ENCODE data around the gene VOPP1. TPM values are rescaled to one million over a fixed set of nuclear protein-coding genes. Genes with fewer than 3 reads are reported as not detected.

Gene VOPP1
- total RNA-seq, 4 donors from 2014 or later: 63.9 to 79.2 (median 72.4) TPM

GRCh38 chr7:55554038-55554437 is 18.3 kb downstream of the VOPP1 start:
- peak overlapping the region in 3 of 4 donors; percentile 44 to 75 (median 49) for H3K27ac ChIP-seq
- no peak overlapping the region for H3K4me3 ChIP-seq
- no peaks in the 10 kb centered on the region for H3K36me3 ChIP-seq
- no peak for DNase-seq
- H3K27me3 ChIP-seq: no peaks in the 10 kb centered on the region
- TF ChIP-seq, protein P1, sequence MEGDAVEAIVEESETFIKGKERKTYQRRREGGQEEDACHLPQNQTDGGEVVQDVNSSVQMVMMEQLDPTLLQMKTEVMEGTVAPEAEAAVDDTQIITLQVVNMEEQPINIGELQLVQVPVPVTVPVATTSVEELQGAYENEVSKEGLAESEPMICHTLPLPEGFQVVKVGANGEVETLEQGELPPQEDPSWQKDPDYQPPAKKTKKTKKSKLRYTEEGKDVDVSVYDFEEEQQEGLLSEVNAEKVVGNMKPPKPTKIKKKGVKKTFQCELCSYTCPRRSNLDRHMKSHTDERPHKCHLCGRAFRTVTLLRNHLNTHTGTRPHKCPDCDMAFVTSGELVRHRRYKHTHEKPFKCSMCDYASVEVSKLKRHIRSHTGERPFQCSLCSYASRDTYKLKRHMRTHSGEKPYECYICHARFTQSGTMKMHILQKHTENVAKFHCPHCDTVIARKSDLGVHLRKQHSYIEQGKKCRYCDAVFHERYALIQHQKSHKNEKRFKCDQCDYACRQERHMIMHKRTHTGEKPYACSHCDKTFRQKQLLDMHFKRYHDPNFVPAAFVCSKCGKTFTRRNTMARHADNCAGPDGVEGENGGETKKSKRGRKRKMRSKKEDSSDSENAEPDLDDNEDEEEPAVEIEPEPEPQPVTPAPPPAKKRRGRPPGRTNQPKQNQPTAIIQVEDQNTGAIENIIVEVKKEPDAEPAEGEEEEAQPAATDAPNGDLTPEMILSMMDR (IDR thresholded peaks at IDR 0.05): no peak
- TF ChIP-seq POLR2A (IDR thresholded peaks at IDR 0.05): no peak
- H3K9me3 ChIP-seq: no peaks in the 10 kb centered on the region
- peaks cover 5 to 68% (median 56%) of the 10 kb centered on the region in 4 donors for H3K4me1 ChIP-seq

DNA sequence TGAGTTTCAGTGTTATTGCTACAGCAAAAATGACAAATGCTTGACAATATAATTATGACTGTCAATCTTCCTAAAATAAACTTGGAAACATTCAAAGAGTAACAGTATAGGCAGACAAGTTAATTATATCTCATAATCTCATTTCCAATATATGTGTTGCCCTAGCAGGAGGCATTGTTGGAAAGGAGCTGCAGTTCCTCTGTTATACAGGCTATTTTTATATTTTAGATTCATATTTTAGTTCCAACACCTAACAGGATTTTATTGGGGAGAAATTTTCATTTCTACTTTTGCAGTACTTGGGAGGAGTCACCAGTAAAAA is 19.3 kb downstream of the VOPP1 start:
- Histone ChIP-seq H3K9me3 (no peaks in the 10 kb centered on the region), H3K4me1 (peaks cover 5 to 72% (median 48%) of the 10 kb centered on the region in 4 donors), H3K4me3 (no peak overlapping the region), H3K27me3 (no peaks in the 10 kb centered on the region), H3K27ac (peak overlapping the region; percentile 44 to 77 (median 68)), H3K36me3 (no peaks in the 10 kb centered on the region)
- DNase-seq: no peak
- TF ChIP-seq, protein P1 (IDR thresholded peaks at IDR 0.05): no peak
- no peak for TF ChIP-seq POLR2A (IDR thresholded peaks at IDR 0.05)

DNA sequence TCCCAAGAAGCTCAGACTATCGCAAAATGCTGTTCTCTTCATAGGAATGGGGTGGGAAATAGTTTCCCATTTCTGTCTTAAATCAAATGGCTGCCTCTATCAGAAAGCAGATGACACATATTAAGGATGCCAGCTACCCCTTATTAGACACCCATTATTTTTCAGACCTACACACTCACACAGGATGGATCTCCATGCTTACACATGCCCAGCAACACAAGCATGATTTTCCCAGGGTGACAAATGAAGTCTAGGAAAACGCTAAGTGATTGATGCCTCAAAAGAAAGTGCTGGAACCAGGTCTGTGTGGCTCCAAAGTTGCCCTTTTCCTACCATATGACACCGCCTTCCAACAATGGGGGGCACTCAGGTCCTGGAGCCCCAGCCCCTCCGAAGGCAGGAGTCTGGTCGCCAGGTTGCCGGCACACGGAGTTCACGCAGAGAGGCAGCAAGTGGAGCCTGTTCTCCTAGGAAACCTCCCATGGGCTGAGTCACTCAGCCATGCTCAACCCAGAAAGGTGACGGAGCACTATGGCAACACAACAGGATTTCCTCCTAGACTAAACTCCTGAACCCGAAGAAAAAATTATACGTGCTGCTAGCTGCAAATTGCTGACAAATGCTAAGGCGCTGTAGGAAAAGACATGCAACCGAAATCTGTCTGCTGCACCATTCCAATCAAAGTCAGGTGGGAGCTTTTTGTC is 19.8 kb downstream of the VOPP1 start:
- TF ChIP-seq POLR2A (IDR thresholded peaks at IDR 0.05): no peak
- TF ChIP-seq, protein P1 (IDR thresholded peaks at IDR 0.05): no peak
- Histone ChIP-seq H3K4me3 (peak overlapping the region in 2 of 4 donors; percentile 9 to 26), H3K4me1 (peaks cover 5 to 72% (median 47%) of the 10 kb centered on the region in 4 donors), H3K9me3 (no peaks in the 10 kb centered on the region), H3K27me3 (no peaks in the 10 kb centered on the region), H3K36me3 (no peaks in the 10 kb centered on the region), H3K27ac (peak overlapping the region; percentile 44 to 77 (median 68))
- peak in 2 of 3 donors; percentile 68 to 81 for DNase-seq

DNA sequence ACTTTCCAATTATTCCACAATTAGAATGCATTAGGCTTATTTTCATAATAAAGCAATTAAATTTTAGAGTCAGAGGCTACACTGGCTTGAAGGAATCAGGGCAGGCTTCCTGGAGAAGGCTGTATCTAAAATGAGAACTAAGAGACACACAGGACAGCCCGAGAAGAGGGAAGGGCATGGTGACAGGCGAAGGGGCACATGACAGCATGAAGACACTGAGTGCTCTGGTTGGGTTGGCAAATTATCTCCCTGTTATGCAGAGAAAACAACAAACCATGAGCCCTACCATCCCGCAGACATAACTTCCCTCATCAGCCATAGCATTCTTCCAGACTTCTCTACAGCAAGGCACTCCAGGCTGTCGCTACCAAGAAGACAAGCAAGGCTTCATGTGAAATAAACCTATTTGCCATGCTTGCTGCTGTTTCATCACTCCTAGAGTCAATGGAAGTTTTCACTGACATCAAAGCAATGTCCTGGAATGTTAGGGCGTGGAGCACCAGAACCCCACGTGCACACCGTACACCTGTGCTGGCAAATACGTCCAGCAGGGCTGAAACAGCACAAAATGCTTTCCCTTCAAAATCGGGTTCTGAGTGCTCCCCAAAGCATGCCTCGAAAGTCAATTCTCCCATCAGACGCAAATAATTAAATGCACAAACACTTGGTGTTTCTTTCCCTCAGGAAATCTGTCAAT is 21.3 kb downstream of the VOPP1 start:
- Histone ChIP-seq H3K27me3 (no peaks in the 10 kb centered on the region), H3K9me3 (no peaks in the 10 kb centered on the region), H3K27ac (peak overlapping the region in 3 of 4 donors; percentile 64 to 75 (median 65)), H3K4me3 (no peak overlapping the region), H3K36me3 (no peaks in the 10 kb centered on the region), H3K4me1 (peaks cover 0 to 73% (median 48%) of the 10 kb centered on the region in 4 donors)
- DNase-seq: no peak
- TF ChIP-seq POLR2A (IDR thresholded peaks at IDR 0.05): no peak
- TF ChIP-seq, protein P1 (IDR thresholded peaks at IDR 0.05): peak in 3 of 6 experiments; percentile 34 to 46 (median 46)

DNA sequence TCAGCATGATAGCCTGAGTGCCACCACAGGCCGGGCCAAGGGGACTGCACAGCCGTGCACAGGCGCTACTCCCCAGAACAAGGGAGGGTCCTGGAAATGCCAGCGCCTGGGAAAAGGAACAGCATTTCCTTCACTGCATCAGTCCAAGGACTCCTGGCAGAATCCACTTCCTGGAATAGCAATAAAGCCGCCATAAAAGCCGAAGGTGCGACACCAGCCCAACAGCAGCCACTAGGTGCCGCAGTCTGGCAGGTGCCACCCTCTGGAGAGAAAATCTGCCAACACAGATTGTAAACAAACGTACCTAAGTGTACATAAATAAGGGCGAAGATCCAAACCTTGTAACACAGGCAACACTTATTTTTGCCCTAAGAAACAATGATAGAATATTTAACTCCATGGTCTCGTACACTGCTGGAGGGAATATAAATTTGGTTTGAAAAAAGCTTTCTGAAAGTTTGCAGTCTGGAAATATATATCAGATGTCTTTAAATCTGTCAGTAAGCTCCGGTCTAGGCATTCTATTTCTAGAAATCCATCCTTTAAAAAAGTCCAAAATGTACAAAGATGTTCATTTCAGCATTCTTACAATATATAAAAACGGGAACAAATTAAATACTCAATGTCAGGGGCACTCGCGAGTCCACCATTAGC is 22.2 kb downstream of the VOPP1 start:
- Histone ChIP-seq H3K4me3 (no peak overlapping the region), H3K9me3 (no peaks in the 10 kb centered on the region), H3K27me3 (no peaks in the 10 kb centered on the region), H3K27ac (peak overlapping the region in 3 of 4 donors; percentile 65 to 75 (median 68)), H3K36me3 (no peaks in the 10 kb centered on the region), H3K4me1 (peaks cover 0 to 73% (median 45%) of the 10 kb centered on the region in 4 donors)
- TF ChIP-seq POLR2A (IDR thresholded peaks at IDR 0.05): no peak
- TF ChIP-seq, protein P1 (IDR thresholded peaks at IDR 0.05): peak; percentile 22 to 91 (median 75)
- DNase-seq: peak; percentile 65 to 90 (median 88)
